ENCODE data around the gene PREPL. TPM values are rescaled to one million over a fixed set of nuclear protein-coding genes. Genes with fewer than 3 reads are reported as not detected.

Gene PREPL
- total and polyA plus RNA-seq, 2 of the 4 experiments (the other 2 are of a cell fraction), result 27.6 to 39.6 TPM

- dilution Hi-C loops (cut with HindIII; ENCODE audit: low sequenced_read_pairs, unreplicated experiment), result no loop called here
- H3K36me3 ChIP-seq (ENCODE audit: control insufficient read depth, insufficient read depth, low read length), result peaks cover 35% of the 10 kb centered on the region
- H3K79me1 ChIP-seq (ENCODE audit: low read depth in 1 of 2, low read length in 2 of 2), result no peaks in the 10 kb centered on the region; a peak in 2 of 4 replicates
- peak overlapping the region; percentile 21; the same call in 1 of the 2 replicates for H3K4ac ChIP-seq (ENCODE audit: low read depth, low read length)
- H3K4me3 ChIP-seq (ENCODE audit: insufficient read depth, low read depth, low read length), result no peak overlapping the region
- H2BK20ac ChIP-seq (ENCODE audit: low read depth, low read length), result no peak overlapping the region
- H2AK9ac ChIP-seq (replicated peaks; ENCODE audit: low read depth, low read length, poor library complexity), result no peak overlapping the region
- BruUV-seq (replicated peaks), result no TSS peak
- no peaks in the 10 kb centered on the region for H3K9me3 ChIP-seq (ENCODE audit: control insufficient read depth, insufficient read depth, low read length)
- H3K27me3 ChIP-seq (ENCODE audit: control insufficient read depth, insufficient read depth, low read length), result no peaks in the 10 kb centered on the region
- H3K27ac ChIP-seq (ENCODE audit: insufficient read depth, low read length), result no peak overlapping the region; the same call in 1 of the 2 replicates
- H4K8ac ChIP-seq (ENCODE audit: low read depth in 2 of 2, low read length in 2 of 2), result no peak overlapping the region
- no peak overlapping the region for H3K9ac ChIP-seq (ENCODE audit: low read depth, low read length)
- H2BK120ac ChIP-seq (ENCODE audit: low read depth, low read length), result no peak overlapping the region
- no peak overlapping the region for H3K23ac ChIP-seq (ENCODE audit: low read depth, low read length)
- CTCF ChIA-PET, result no interaction called here
- H2AFZ ChIP-seq (replicated peaks; ENCODE audit: low read length, poor library complexity), result no peak overlapping the region
- H3K9me1 ChIP-seq (ENCODE audit: insufficient read depth, low read length), result no peaks in the 10 kb centered on the region; the same call in 1 of the 2 replicates
- H3K18ac ChIP-seq (ENCODE audit: low read depth, low read length), result no peak overlapping the region
- H2BK5ac ChIP-seq (ENCODE audit: low read depth, low read length, poor library complexity, severe bottlenecking), result peak overlapping the region; percentile 61
- no peak overlapping the region for H4K5ac ChIP-seq (ENCODE audit: low read depth, low read length)
- POLR2A ChIA-PET (ENCODE audit: unreplicated experiment), result no interaction called here
- H4K91ac ChIP-seq (ENCODE audit: insufficient read depth, low read depth, low read length), result no peak overlapping the region
- H3K4me1 ChIP-seq (ENCODE audit: control insufficient read depth, insufficient read depth, low read length), result peaks cover 8% of the 10 kb centered on the region
- H4K20me1 ChIP-seq (ENCODE audit: insufficient read depth, low read length), result peaks cover 3% of the 10 kb centered on the region; the same call in 1 of the 2 replicates
- ATAC-seq (ENCODE audit: low read depth) (peak; percentile 91), DNase-seq (peak; percentile 75)
- no peak overlapping the region for H2AK5ac ChIP-seq (ENCODE audit: low read depth, low read length)
- no peak overlapping the region for H2BK15ac ChIP-seq (ENCODE audit: low read depth, low read length)
- H3K4me2 ChIP-seq (ENCODE audit: low read depth, low read length), result peak overlapping the region; percentile 37; the same call in 1 of the 2 replicates
- 0 out of 2 replicates have a peak overlapping the region, but pooled peaks have one; percentile 47 for H3K14ac ChIP-seq (replicated peaks; ENCODE audit: low read depth, low read length)
- no CpG with 5 or more reads among the region's 1 CpG for WGBS, 2 experiments (ENCODE audit: extremely low coverage in 2 of 2, insufficient read length in 1 of 2)
- intact Hi-C loops (cut with micrococcal nuclease), result no loop called here
- no peak for TF ChIP-seq SMC3 (IDR thresholded peaks at IDR 0.05; ENCODE audit: low read depth, low read length)
- TF ChIP-seq FOS (IDR thresholded peaks at IDR 0.05; ENCODE audit: low read depth, low read length), result peak; percentile 37; the same call in 1 of the 2 replicates
- in situ Hi-C loops (cut with MboI; ENCODE audit: low sequenced_read_pairs), result no loop called here
- H3K56ac ChIP-seq (ENCODE audit: extremely low read depth, insufficient read depth, low read length), result no peak overlapping the region
Measured at GRCh38 chr2:44324971-44325426, 36.3 kb downstream of the PREPL start.

Data from IMR-90 (cell line).